ENCODE data around the gene B4GALT1. TPM values are rescaled to one million over a fixed set of nuclear protein-coding genes. Genes with fewer than 3 reads are reported as not detected.

The B4GALT1 gene
- total RNA-seq, 1 donor from 2014 or later, result 72.0 TPM

- no peak overlapping the region for H3K4me3 ChIP-seq
- H3K27me3 ChIP-seq (ENCODE audit: low read depth), result no peaks in the 10 kb centered on the region
- intact Hi-C loops (cut with DNase I), result no loop called here
- ATAC-seq (no peak), DNase-seq (no peak)
- H3K9me3 ChIP-seq, result no peaks in the 10 kb centered on the region
- no peak for TF ChIP-seq CTCF (IDR thresholded peaks at IDR 0.05)
- no peak overlapping the region for H3K27ac ChIP-seq
- no peaks in the 10 kb centered on the region for H3K36me3 ChIP-seq
- peaks cover 93% of the 10 kb centered on the region for H3K4me1 ChIP-seq
Observed at GRCh38 chr9:33153001-33153400, 14.1 kb downstream of the B4GALT1 start.

- Histone ChIP-seq H3K4me3 (no peak overlapping the region), H3K36me3 (no peaks in the 10 kb centered on the region), H3K27ac (peak overlapping the region; percentile 33), H3K9me3 (no peaks in the 10 kb centered on the region), H3K4me1 (peaks cover 89% of the 10 kb centered on the region), H3K27me3 (ENCODE audit: low read depth) (no peaks in the 10 kb centered on the region)
- intact Hi-C loops (cut with DNase I), result no loop called here
- TF ChIP-seq CTCF (IDR thresholded peaks at IDR 0.05), result no peak
- no peak for DNase-seq
- no peak for ATAC-seq
Observed at GRCh38 chr9:33151601-33152000, 15.5 kb downstream of the B4GALT1 start.

GRCh38 chr9:33151007-33151557, 16.1 kb downstream of the B4GALT1 start:
- H3K27ac ChIP-seq, result peak overlapping the region; percentile 33
- H3K4me1 ChIP-seq, result peaks cover 89% of the 10 kb centered on the region
- H3K4me3 ChIP-seq, result no peak overlapping the region
- DNase-seq (no peak), ATAC-seq (peak; percentile 59 to 74)
- H3K9me3 ChIP-seq, result no peaks in the 10 kb centered on the region
- intact Hi-C loops (cut with DNase I), result no loop called here
- H3K36me3 ChIP-seq, result no peaks in the 10 kb centered on the region
- no peak for TF ChIP-seq CTCF (IDR thresholded peaks at IDR 0.05)
- H3K27me3 ChIP-seq (ENCODE audit: low read depth), result no peaks in the 10 kb centered on the region

- no peak for DNase-seq
- ATAC-seq, result no peak
- no peaks in the 10 kb centered on the region for H3K36me3 ChIP-seq
- H3K4me3 ChIP-seq, result no peak overlapping the region
- no peak for TF ChIP-seq CTCF (IDR thresholded peaks at IDR 0.05)
- intact Hi-C loops (cut with DNase I), result no loop called here
- H3K27ac ChIP-seq, result no peak overlapping the region
- peaks cover 91% of the 10 kb centered on the region for H3K4me1 ChIP-seq
- H3K27me3 ChIP-seq (ENCODE audit: low read depth), result no peaks in the 10 kb centered on the region
- no peaks in the 10 kb centered on the region for H3K9me3 ChIP-seq
Observed at GRCh38 chr9:33148367-33149014, 18.6 kb downstream of the B4GALT1 start.

GRCh38 chr9:33147416-33148169, 19.5 kb downstream of the B4GALT1 start:
- Histone ChIP-seq H3K36me3 (no peaks in the 10 kb centered on the region), H3K4me3 (no peak overlapping the region), H3K9me3 (no peaks in the 10 kb centered on the region), H3K4me1 (peaks cover 91% of the 10 kb centered on the region), H3K27ac (no peak overlapping the region), H3K27me3 (ENCODE audit: low read depth) (no peaks in the 10 kb centered on the region)
- intact Hi-C loops (cut with DNase I), result no loop called here
- DNase-seq (no peak), ATAC-seq (no peak)
- TF ChIP-seq CTCF (IDR thresholded peaks at IDR 0.05), result no peak
